ENCODE measurements around the gene ZNF467. TPM values are rescaled to one million over a fixed set of nuclear protein-coding genes. Genes with fewer than 3 reads are reported as not detected.

Gene ZNF467
- total and polyA plus RNA-seq, 2 of the 8 experiments (the other 6 are each of a cell fraction or from before 2014, with no cell fraction given), result 0.50 to 0.51 TPM

DNA sequence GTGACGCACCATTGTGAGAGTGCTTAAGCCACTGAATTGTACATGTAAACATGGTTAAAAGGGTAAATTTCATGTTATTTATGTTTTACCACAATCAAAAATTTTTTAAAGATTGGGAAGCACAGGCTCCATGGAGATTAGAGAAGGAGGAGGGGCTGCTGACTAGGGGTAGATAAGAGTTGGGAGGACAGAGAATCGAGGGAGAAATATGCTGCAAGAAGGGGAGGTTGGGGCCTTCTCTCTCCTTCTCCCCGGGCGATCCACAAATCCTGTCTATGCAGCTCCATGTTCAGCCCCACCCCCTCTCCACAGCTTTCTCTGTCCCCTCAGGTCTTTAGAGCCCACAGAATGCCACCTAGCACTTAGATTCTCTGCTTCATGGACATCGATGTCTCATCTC, 12.1 kb downstream of the ZNF467 start:
- Histone ChIP-seq H3K27ac (ENCODE audit: low read depth, low read length) (no peak overlapping the region), H3K56ac (replicated peaks; ENCODE audit: insufficient read length, low read depth, low read length) (no peak overlapping the region), H3K79me1 (ENCODE audit: low read depth, low read length) (no peaks in the 10 kb centered on the region), H4K20me1 (replicated peaks in 1 of 2; ENCODE audit: control insufficient read depth in 1 of 2, insufficient read depth in 2 of 2, low read length in 2 of 2) (peaks cover 4 to 9% of the 10 kb centered on the region in 2 experiments), H4K5ac (ENCODE audit: insufficient read length, low read depth, low read length) (no peak overlapping the region), H2BK20ac (ENCODE audit: low read length) (no peak overlapping the region), H4K8ac (ENCODE audit: extremely low read depth, insufficient read depth, low read length) (no peak overlapping the region), H2BK12ac (ENCODE audit: low read depth, low read length) (no peak overlapping the region), H3K36me3 (ENCODE audit: control insufficient read depth in 2 of 4, insufficient read depth in 4 of 4, low read length in 3 of 4) (peaks cover 0 to 7% (median 0%) of the 10 kb centered on the region in 4 experiments; a peak in 1 of 8 replicates), H2BK15ac (ENCODE audit: low read length) (no peak overlapping the region), H2AK5ac (ENCODE audit: low read depth, low read length) (no peak overlapping the region), H2BK120ac (replicated peaks; ENCODE audit: low read depth, low read length) (no peak overlapping the region), H3K4me3 (ENCODE audit: extremely low read depth in 1 of 4, insufficient read depth in 2 of 4, low read depth in 3 of 4, low read length in 4 of 4) (no peak overlapping the region), H3K4me2 (ENCODE audit: insufficient read depth in 1 of 2, low read depth in 2 of 2, low read length in 2 of 2) (no peak overlapping the region), H3K27me3 (replicated peaks in 1 of 4; ENCODE audit: control insufficient read depth in 3 of 4, extremely low read depth in 1 of 4, insufficient read depth in 3 of 4, low read length in 3 of 4) (peaks cover 37 to 65% (median 56%) of the 10 kb centered on the region in 4 experiments), H3K9ac (replicated peaks in 1 of 4; ENCODE audit: extremely low read depth in 1 of 4, low read depth in 3 of 4, low read length in 3 of 4) (no peak overlapping the region), H3K4me1 (replicated peaks in 1 of 4; ENCODE audit: control insufficient read depth in 3 of 4, insufficient read depth in 4 of 4, low read length in 3 of 4) (peaks cover 0 to 14% (median 11%) of the 10 kb centered on the region in 4 experiments; a peak in 6 of 7 replicates), H3K23me2 (ENCODE audit: low read depth, low read length) (peaks cover 11% of the 10 kb centered on the region; the same call in 1 of the 2 replicates), H4K91ac (replicated peaks; ENCODE audit: insufficient read length, low read length) (no peak overlapping the region), H3K18ac (ENCODE audit: extremely low read depth, low read length) (no peak overlapping the region), H2AFZ (ENCODE audit: low read length) (no peak overlapping the region), H3K79me2 (ENCODE audit: control insufficient read depth in 1 of 2, insufficient read depth in 2 of 2, low read length in 2 of 2) (no peaks in the 10 kb centered on the region), H3K23ac (ENCODE audit: insufficient read length) (no peak overlapping the region), H3K4ac (replicated peaks; ENCODE audit: insufficient read length, low read depth, low read length) (no peak overlapping the region), H2BK5ac (ENCODE audit: low read depth, low read length) (no peak overlapping the region), H3K14ac (ENCODE audit: insufficient read length) (no peak overlapping the region), H3K9me3 (ENCODE audit: insufficient read depth in 2 of 2, low read depth in 1 of 2, low read length in 1 of 2) (no peaks in the 10 kb centered on the region; a peak in 1 of 4 replicates)
- FAIRE-seq (no peak), DNase-seq (ENCODE audit: low read depth in 1 of 2, low spot score in 2 of 2) (no peak)
- ChIA-PET POLR2A (ENCODE audit: partially characterized antibody) (no interaction called here), CTCF (ENCODE audit: partially characterized antibody) (interaction anchor here (0.8 to 7.7 kb wide), 6 partner anchors 10 to 145 kb away, joined by 3 to 35 read pairs (median 9); no protein-coding TSS in a partner anchor)
- WGBS, 2 experiments (ENCODE audit: extremely low coverage in 1 of 2, insufficient coverage in 1 of 2, insufficient read length in 1 of 2, insufficient replicate concordance in 2 of 2, low coverage in 1 of 2, low lambda C conversion rate in 2 of 2, missing lambda C conversion rate in 1 of 2), result 94% methylated on average over 5 of the region's 5 CpGs; no CpG with 5 or more reads in 1 of the 2 experiments
- TF ChIP-seq SIX5 (IDR thresholded peaks at IDR 0.05; ENCODE audit: low read depth, low read length) (no peak), HDAC2 (IDR thresholded peaks at IDR 0.05; ENCODE audit: borderline replicate concordance in 1 of 2, low read depth in 2 of 2, low read length in 2 of 2) (no peak), BRCA1 (IDR thresholded peaks at IDR 0.05; ENCODE audit: low read depth, low read length) (no peak), FOSL1 (IDR thresholded peaks at IDR 0.05; ENCODE audit: insufficient read depth, low read depth, low read length) (no peak)
- TF ChIP-seq, protein P1, sequence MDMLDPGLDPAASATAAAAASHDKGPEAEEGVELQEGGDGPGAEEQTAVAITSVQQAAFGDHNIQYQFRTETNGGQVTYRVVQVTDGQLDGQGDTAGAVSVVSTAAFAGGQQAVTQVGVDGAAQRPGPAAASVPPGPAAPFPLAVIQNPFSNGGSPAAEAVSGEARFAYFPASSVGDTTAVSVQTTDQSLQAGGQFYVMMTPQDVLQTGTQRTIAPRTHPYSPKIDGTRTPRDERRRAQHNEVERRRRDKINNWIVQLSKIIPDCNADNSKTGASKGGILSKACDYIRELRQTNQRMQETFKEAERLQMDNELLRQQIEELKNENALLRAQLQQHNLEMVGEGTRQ (IDR thresholded peaks at IDR 0.05; ENCODE audit: low read length), result no peak

Data from H1 (cell line).